ENCODE measurements around the gene SLC25A42. TPM values are rescaled to one million over a fixed set of nuclear protein-coding genes. Genes with fewer than 3 reads are reported as not detected.

The SLC25A42 gene
- total RNA-seq, 4 donors from 2014 or later, result 4.1 to 17.3 (median 8.1) TPM

DNA sequence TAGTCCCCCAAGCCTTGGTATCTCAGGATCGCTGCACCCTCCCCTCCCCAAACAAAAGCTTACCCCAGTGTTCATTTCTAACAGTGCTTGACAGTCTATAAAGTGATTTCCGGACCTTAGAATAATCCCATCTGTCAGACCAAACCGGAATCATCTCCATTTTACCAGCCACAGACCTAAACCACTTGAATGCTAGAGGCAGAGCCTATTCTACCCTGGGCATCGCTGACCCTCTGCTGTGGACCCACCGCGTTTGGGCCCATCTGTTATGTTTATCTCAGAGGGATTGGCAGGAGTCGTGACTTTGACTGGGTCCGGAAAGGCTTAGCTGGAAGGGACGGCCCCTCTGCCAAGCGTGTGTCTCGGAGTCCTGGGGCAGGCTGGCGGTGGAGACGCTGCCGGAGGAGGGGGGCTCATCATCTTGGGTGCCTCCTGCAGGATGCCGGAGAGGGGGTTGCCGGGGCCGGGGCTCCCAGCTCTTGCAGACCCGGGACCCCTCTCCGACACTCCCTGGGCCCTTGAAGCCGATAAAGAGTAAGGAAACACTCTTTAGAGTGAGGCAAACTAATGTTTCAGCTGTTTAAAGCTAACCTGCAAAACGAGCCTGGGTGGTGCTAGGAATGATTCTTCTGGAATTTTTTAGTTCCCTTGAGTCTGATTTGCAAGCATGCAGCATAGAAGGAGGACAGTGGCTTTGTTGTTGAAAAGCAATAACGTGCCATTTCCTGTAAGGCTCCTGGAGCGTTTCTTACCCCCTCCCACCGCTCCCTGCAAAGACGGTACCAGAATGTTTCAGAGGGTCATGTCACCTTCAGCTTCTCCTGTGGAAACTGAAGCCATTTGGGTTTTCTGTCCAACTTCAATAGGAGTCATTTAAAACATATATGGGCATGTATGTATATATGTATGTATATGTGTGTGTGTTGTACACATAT is 1.3 kb downstream of the SLC25A42 start:
- TF ChIP-seq, protein P1, sequence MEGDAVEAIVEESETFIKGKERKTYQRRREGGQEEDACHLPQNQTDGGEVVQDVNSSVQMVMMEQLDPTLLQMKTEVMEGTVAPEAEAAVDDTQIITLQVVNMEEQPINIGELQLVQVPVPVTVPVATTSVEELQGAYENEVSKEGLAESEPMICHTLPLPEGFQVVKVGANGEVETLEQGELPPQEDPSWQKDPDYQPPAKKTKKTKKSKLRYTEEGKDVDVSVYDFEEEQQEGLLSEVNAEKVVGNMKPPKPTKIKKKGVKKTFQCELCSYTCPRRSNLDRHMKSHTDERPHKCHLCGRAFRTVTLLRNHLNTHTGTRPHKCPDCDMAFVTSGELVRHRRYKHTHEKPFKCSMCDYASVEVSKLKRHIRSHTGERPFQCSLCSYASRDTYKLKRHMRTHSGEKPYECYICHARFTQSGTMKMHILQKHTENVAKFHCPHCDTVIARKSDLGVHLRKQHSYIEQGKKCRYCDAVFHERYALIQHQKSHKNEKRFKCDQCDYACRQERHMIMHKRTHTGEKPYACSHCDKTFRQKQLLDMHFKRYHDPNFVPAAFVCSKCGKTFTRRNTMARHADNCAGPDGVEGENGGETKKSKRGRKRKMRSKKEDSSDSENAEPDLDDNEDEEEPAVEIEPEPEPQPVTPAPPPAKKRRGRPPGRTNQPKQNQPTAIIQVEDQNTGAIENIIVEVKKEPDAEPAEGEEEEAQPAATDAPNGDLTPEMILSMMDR (IDR thresholded peaks at IDR 0.05; ENCODE audit: low read depth), result no peak

DNA sequence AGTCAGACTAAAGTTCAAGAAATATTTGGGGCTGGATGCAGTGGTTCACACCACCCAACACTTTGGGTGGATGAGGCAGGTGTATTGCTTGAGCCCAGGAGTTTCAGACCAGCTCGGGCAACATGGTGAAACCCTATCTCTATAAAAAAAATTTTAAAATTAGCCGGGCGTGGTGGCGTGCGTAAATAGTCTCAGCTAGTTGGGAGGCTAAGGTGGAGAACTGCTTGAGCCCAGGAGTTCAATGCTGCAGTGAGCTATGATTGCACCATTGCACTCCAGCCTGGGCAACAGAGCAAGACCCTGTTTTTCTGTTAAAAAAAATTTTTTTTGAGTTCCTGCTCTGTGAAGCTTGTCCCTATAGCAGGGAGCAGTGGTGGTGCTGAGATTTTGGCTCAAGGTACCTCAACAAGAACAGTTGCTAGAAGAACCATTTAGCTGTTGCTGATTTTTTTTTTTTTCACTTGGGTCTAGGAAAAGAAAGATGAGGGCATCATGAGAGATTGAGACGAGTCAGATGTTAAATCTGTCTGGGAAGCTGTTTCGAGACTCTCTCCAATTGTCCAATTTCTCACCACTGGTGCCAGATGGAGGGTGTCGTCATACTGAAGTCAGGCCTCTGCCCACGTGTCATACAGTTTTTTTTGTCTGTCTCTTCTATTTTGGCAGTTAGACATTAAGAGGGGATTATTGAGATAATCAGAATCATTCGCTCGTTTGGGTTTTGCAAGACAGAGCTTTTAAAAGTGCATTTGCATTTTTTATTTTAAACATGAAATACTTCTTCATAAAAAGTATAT is 3.7 kb downstream of the SLC25A42 start:
- TF ChIP-seq, protein P1 (IDR thresholded peaks at IDR 0.05; ENCODE audit: low read depth), result no peak

DNA sequence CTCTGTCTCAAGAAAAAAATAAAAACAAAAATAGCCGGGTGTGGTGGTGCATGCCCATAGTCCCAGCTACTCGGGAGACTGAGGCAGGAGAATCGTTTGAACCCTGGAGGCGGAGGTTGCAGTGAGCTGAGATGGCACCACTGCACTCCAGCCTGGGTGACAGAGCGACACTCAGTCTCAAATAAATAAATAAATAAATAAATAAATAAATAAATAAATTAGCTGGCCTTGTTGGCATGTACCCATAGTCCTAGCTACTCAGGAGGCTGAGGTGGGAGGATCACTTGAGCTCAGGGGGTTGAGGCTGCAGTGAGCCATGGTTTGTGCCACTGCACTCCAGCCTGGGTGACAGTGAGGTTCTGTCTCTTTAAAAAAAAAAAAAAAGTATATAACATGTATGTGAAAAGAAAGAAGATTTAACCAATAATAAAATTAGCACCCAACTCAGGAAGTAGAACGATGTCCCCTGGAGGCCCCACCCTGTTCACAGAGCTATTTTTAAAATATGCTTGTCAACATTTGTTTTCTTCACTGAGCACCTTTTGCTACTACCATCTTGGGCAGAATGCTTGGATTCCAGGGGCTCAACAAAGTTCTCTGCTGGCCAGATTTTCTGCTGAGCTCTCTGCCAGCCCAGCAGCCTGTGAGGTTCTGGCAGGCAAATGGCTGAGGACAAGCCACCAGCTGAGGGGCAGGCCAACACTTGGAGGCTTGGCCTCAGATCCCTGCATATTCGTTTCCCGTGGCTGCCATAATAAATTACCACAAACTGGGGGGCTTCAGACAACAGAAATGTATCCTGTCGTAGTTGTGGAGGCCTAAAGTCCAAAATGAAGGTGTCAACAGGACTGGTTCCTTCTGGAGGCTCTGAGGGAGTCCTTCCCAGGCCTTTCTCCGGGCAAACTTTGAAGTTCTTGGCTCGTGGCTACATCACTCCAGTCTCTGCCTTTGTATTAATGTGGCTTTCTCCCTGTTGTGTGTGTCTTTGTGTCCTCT is 5.2 kb downstream of the SLC25A42 start:
- TF ChIP-seq, protein P1 (IDR thresholded peaks at IDR 0.05; ENCODE audit: low read depth), result no peak

DNA sequence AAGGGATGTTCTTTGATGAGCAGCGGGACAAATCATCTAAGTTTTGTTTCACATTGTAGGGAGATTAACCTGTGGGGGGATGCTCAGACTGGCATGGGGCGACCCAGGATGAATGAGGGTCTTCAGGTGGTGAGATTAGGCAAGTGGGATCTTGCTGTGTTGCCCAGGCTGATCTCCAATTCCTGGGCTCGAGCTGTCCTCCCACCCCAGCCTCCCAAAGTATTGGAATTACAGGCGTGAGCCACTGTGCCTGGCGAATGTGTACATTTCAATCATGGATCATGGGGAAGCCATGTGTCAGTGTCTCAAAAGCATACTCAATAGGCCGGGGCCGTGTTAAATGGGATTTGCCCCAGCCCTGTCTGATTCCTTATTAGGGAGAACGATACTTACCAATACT is 8.1 kb downstream of the SLC25A42 start:
- TF ChIP-seq, protein P1 (IDR thresholded peaks at IDR 0.05; ENCODE audit: low read depth), result no peak

DNA sequence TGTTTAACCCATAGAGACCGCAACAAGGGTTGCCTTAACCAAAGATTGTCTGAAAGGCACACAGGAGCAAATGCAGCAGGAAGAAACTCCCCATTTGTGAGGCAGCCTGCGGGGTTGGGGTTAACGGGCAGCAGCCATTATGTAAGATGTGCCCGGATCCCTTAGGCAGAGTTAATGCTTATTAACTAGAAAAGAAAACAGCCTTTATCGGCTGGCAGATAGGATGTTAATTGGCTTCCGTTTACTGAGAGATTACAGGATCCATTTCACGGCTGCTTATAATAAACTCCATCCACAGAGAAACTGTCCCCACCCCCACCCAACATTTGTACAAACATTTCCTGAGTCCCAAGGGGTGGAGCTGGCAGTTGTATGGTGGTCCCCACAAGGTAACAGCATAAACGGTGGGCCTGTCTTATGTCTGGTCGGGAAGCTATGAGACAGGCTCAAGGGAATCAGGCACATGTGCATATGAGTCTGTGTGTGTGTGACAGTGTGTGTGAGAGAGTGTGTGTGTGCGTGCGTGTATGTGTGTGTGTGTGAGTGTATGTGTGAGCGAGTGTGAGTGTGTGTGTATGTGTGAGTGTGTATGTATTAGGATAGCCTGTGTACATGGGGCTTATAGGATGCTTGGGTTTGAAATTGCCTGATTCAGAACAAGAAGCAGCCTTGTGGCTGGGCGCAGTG is 10.5 kb downstream of the SLC25A42 start:
- TF ChIP-seq, protein P1 (IDR thresholded peaks at IDR 0.05; ENCODE audit: low read depth), result no peak

DNA sequence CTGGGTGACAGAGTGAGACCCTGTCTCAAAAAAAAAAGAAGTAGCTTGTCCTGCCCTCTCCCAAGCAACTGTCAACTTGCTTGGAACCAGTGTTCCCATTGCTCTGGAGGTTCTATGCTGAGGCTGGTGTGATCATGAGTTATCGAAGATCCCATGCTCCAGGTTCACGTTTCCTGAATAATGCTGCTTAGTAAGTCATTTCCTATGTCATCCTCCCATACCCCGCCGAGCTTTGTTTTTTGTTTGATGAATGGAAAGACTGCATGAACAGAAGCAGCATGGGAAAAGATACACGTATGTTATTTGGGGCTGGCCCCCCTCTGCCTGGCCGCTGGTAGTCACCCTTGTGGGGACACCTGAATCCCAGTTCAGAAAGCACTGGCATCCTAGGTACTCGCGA is 11.3 kb downstream of the SLC25A42 start:
- TF ChIP-seq, protein P1 (IDR thresholded peaks at IDR 0.05; ENCODE audit: low read depth), result no peak
